ENCODE results near the gene SH3PXD2A. TPM values are rescaled to one million over a fixed set of nuclear protein-coding genes. Genes with fewer than 3 reads are reported as not detected.

Gene SH3PXD2A
- total RNA-seq, 3 donors from 2014 or later: 14.3 to 30.5 (median 14.7) TPM

DNA sequence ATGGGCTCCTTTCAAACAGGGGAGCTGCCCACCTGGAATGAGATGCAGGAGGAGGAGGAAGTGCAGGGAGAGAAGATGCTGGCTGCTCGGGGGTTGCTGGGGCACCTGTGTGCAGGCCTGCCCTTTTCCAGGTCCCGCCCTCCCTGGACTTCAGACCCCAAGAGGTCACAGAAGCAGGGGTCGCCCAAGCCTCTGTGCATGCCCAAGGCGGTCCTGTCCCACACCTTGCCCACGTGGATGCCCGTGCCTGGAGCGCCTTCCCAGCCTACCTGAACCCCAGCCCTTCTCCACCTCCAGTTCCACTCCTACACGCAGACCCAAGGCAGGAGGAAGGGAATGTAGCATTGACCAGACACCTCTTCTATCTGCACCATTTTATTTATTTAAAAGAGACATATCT, 71.3 kb downstream of the SH3PXD2A start:
- TF ChIP-seq, protein P1, sequence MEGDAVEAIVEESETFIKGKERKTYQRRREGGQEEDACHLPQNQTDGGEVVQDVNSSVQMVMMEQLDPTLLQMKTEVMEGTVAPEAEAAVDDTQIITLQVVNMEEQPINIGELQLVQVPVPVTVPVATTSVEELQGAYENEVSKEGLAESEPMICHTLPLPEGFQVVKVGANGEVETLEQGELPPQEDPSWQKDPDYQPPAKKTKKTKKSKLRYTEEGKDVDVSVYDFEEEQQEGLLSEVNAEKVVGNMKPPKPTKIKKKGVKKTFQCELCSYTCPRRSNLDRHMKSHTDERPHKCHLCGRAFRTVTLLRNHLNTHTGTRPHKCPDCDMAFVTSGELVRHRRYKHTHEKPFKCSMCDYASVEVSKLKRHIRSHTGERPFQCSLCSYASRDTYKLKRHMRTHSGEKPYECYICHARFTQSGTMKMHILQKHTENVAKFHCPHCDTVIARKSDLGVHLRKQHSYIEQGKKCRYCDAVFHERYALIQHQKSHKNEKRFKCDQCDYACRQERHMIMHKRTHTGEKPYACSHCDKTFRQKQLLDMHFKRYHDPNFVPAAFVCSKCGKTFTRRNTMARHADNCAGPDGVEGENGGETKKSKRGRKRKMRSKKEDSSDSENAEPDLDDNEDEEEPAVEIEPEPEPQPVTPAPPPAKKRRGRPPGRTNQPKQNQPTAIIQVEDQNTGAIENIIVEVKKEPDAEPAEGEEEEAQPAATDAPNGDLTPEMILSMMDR (IDR thresholded peaks at IDR 0.05): no peak
- TF ChIP-seq POLR2AphosphoS5 (IDR thresholded peaks at IDR 0.05): no peak
- TF ChIP-seq POLR2A (IDR thresholded peaks at IDR 0.05): no peak
- Histone ChIP-seq H3K4me1 (peaks cover 0 to 3% of the 10 kb centered on the region in 2 donors), H3K4me3 (no peak overlapping the region), H3K27ac (no peak overlapping the region), H3K27me3 (no peaks in the 10 kb centered on the region), H3K9me3 (no peaks in the 10 kb centered on the region), H3K36me3 (no peaks in the 10 kb centered on the region)
- intact Hi-C loops (cut with DNase I; ENCODE audit: low total_unique reads): no loop called here
- DNase-seq (ENCODE audit: low spot score in 2 of 2): no peak

DNA sequence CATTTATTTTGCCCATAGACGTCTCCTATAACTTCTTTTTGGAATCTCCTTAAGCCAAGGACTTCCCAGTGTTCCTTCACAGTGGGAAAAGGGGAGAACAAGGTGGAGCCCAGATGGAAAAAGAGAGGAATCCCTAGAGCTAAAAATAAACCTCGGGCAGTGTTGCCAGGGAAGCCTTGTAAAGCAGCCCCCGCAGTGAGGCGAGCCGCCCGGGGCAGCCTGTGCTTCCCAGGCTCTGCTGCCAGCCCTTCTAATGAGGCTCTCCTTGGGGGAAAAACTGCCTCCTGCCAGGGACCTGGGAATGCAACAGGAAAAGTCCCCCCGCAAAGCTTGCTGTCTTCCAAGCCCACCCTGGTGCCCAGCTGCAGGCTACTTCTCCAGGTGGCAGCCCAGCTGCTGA, 71.7 kb downstream of the SH3PXD2A start:
- Histone ChIP-seq H3K4me1 (peaks cover 0 to 4% of the 10 kb centered on the region in 2 donors), H3K36me3 (no peaks in the 10 kb centered on the region), H3K27ac (no peak overlapping the region), H3K4me3 (no peak overlapping the region), H3K9me3 (no peaks in the 10 kb centered on the region), H3K27me3 (no peaks in the 10 kb centered on the region)
- TF ChIP-seq, protein P1 (IDR thresholded peaks at IDR 0.05): no peak
- TF ChIP-seq POLR2A (IDR thresholded peaks at IDR 0.05) (no peak), POLR2AphosphoS5 (IDR thresholded peaks at IDR 0.05) (no peak)
- intact Hi-C loops (cut with DNase I; ENCODE audit: low total_unique reads): no loop called here
- DNase-seq (ENCODE audit: low spot score in 2 of 2): no peak

GRCh38 chr10:103781329-103782061, 73.9 kb downstream of the SH3PXD2A start:
- intact Hi-C loops (cut with DNase I; ENCODE audit: low total_unique reads): no loop called here

DNA sequence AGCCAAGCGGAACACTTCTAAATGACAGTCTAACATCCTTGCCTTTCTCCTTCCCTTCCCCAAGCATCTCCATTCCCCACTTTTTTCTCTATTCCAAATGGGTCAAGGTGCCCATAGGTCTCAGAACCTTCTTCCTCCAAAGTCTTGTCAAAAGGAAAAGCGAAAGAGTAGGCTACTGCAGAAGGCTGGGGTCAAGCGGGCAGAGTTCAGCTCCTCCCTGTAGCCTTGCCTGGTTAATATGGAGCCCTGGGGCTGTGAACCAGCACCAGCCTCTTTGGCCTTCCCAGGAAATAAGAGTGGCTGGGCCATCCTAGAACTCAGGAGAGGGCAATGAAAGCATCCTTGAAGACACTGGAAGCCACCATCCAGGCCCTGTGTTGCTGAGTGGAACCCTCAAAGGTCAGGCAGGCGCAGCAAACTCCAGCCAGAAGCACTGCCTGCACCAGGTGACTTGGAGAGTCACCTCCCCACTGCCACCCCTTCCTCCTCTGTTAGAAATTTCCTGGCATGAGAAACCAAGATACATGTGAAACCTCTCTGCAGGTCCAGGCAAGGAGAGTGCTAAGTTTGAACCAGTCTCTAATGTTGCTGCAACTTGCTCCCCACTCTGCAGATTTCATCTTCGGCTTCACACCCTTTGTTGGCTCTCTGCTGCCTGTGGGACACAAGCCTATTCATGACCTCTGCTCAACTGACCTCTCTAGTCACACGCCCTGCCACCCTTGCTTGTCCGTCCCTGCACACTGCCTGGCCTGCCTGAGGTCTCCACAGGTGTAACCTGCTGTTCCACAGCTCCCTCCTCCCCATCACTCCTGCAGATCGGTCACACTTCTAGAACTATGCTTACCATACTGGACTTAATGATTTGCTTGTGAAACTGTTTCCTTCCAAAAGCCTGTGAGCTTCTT, 74.9 kb downstream of the SH3PXD2A start:
- H3K4me1 ChIP-seq: peaks cover 0 to 4% of the 10 kb centered on the region in 2 donors
- H3K27ac ChIP-seq: no peak overlapping the region
- H3K9me3 ChIP-seq: no peaks in the 10 kb centered on the region
- no peak for DNase-seq (ENCODE audit: low spot score in 2 of 2)
- H3K36me3 ChIP-seq: no peaks in the 10 kb centered on the region
- H3K4me3 ChIP-seq: no peak overlapping the region
- no peak for TF ChIP-seq POLR2A (IDR thresholded peaks at IDR 0.05)
- TF ChIP-seq, protein P1 (IDR thresholded peaks at IDR 0.05): no peak
- TF ChIP-seq POLR2AphosphoS5 (IDR thresholded peaks at IDR 0.05): no peak
- no peaks in the 10 kb centered on the region for H3K27me3 ChIP-seq
- intact Hi-C loops (cut with DNase I; ENCODE audit: low total_unique reads): no loop called here

More at GRCh38 chr10:103781329-103782061, 73.9 kb downstream of the SH3PXD2A start:
- no peaks in the 10 kb centered on the region for H3K27me3 ChIP-seq
- peaks cover 0 to 4% of the 10 kb centered on the region in 2 donors for H3K4me1 ChIP-seq
- TF ChIP-seq, protein P1 (IDR thresholded peaks at IDR 0.05): no peak
- TF ChIP-seq POLR2A (IDR thresholded peaks at IDR 0.05) (no peak), POLR2AphosphoS5 (IDR thresholded peaks at IDR 0.05) (no peak)
- H3K36me3 ChIP-seq: no peaks in the 10 kb centered on the region
- H3K27ac ChIP-seq: no peak overlapping the region
- no peak for DNase-seq (ENCODE audit: low spot score in 2 of 2)
- no peak overlapping the region for H3K4me3 ChIP-seq
- no peaks in the 10 kb centered on the region for H3K9me3 ChIP-seq
